K562 (cell line): ENCODE data around the gene TXNIP. TPM values are rescaled to one million over a fixed set of nuclear protein-coding genes. Genes with fewer than 3 reads are reported as not detected.

Experiments used
- ATF7 ChIP-seq: fragments of 450-650 bp; IDR thresholded peaks from 2 replicates; pipeline ENCODE4 v1.7.1; 2014; ENCODE audit warnings: mild to moderate bottlenecking, moderate library complexity
- ESRRB ChIP-seq: fragments of 250-450 bp; sonication (Bioruptor Pico); IDR thresholded peaks from 2 replicates; pipeline ENCODE4 v1.5.0; 2020; ENCODE audit warnings: mild to moderate bottlenecking, moderate library complexity, borderline replicate concordance
- HDAC2 ChIP-seq: fragments of 450-650 bp; IDR thresholded peaks from 2 replicates; pipeline ENCODE4 v1.6.1; 2016; ENCODE audit warnings: mild to moderate bottlenecking
- HDGF ChIP-seq: fragments of 450-650 bp; IDR thresholded peaks from 2 replicates; pipeline ENCODE4 v1.6.1; 2016
- HMG20B ChIP-seq: fragments of 250-450 bp; sonication (Bioruptor Pico); IDR thresholded peaks from 2 replicates; pipeline ENCODE4 v1.5.0; 2021; ENCODE audit warnings: mild to moderate bottlenecking
- HOXB6 ChIP-seq: fragments of 250-450 bp; sonication (Bioruptor Pico); IDR thresholded peaks from 2 replicates; pipeline ENCODE4 v1.5.1; 2022; ENCODE audit warnings: mild to moderate bottlenecking, borderline replicate concordance
- KDM5B ChIP-seq: fragments of 200-600 bp; sonication (generic); IDR thresholded peaks from 2 replicates; pipeline ENCODE4 v1.6.1; 2012; ENCODE audit warnings: low read depth, mild to moderate bottlenecking, moderate library complexity, low read length, control low read depth, inconsistent platforms; ENCODE audit not compliant: insufficient replicate concordance
- MAZ ChIP-seq, 2 experiments: fragments of 450-650 bp in 1 of 2; sonication (generic) in 1 of 2; formaldehyde crosslinking; IDR thresholded peaks in 1 of 2; conservative IDR thresholded peaks in 1 of 2; 2 replicates each; pipeline versions ENCODE4 v1.4.0 to v1.5.0; 2020; ENCODE audit warnings: mild to moderate bottlenecking in 1 of 2, missing genetic modification reagents in 1 of 2
- NCOR1 ChIP-seq: fragments of 450-650 bp; IDR thresholded peaks from 2 replicates; pipeline ENCODE4 v1.6.1; 2016; ENCODE audit warnings: mild to moderate bottlenecking, moderate library complexity
- PCBP2 ChIP-seq: fragments of 200-400 bp; formaldehyde crosslinking; IDR thresholded peaks from 2 replicates; pipeline ENCODE4 v1.6.1; 2018; ENCODE audit warnings: low read length, low read depth, mild to moderate bottlenecking, moderate library complexity; ENCODE audit not compliant: poor library complexity, severe bottlenecking
- POLR2B ChIP-seq: fragments of 450-650 bp; IDR thresholded peaks from 2 replicates; pipeline ENCODE4 v1.6.1; 2018; ENCODE audit warnings: low read depth; ENCODE audit not compliant: partially characterized antibody
- RUNX1 ChIP-seq: sonication (generic); IDR thresholded peaks from 2 replicates; pipeline ENCODE4 v1.6.1; 2016; ENCODE audit warnings: antibody characterized with exemption, low read depth
- SRSF7 ChIP-seq: fragments of 200-400 bp; formaldehyde crosslinking; optimal IDR thresholded peaks from 2 replicates; pipeline ENCODE3; 2017; ENCODE audit warnings: mild to moderate bottlenecking, low read depth, low read length
- SUPT5H ChIP-seq: fragments of 450-650 bp; IDR thresholded peaks from 2 replicates; pipeline ENCODE4 v1.6.1; 2016
- TARDBP ChIP-seq: fragments of 450-650 bp; IDR thresholded peaks from 2 replicates; pipeline ENCODE4 v1.6.1; 2016
- THAP12 ChIP-seq: fragments of 250-450 bp; sonication (Bioruptor Pico); IDR thresholded peaks from 2 replicates; pipeline ENCODE4 v1.9.0; 2021; ENCODE audit warnings: mild to moderate bottlenecking, inconsistent platforms
- ZNF395 ChIP-seq: fragments of 200-800 bp; sonication (Bioruptor generic); IDR thresholded peaks from 2 replicates; pipeline ENCODE4 v1.6.1; 2017; ENCODE audit warnings: missing genetic modification characterization, missing compliant biosample characterization
- polyA plus RNA-seq, 8 experiments: library from polyadenylated mRNA; depleted of rRNA in 4 of 8; stranded (reverse) in 5 of 8; unstranded in 3 of 8; fragments of >200 nt; fragmentation: Nextera tagmentation in 2 of 8; fragmentation: Illumina TruSeq in 1 of 8; extraction: Ambion mirVana in 2 of 8; extraction: Trizol in 1 of 8; gene quantifications; 2 replicates each; pipeline versions ENCODE4 v1.2.1 to v1.2.3, GENCODE V29; 2011 to 2014; ENCODE audit warnings: inconsistent platforms in 1 of 8, missing spikeins in 1 of 8
- total RNA-seq, 7 experiments: library from RNA; depleted of rRNA in 6 of 7; stranded (reverse); fragments of >200 nt in 6 of 7; fragmentation: Illumina TruSeq in 2 of 7; extraction: Trizol in 2 of 7; gene quantifications; 2 replicates each; pipeline versions ENCODE4 v1.2.1 to v1.2.3, GENCODE V29; 2011 to 2021; ENCODE audit warnings: low replicate concordance in 1 of 7
- TF ChIP-seq, protein P1 (sequence below): fragments of 450-650 bp; formaldehyde crosslinking; conservative IDR thresholded peaks from 2 replicates; pipeline ENCODE4 v1.4.0; 2022; ENCODE audit warnings: mild to moderate bottlenecking, missing genetic modification characterization
- TF ChIP-seq, protein P2 (sequence below): fragments of 450-650 bp; formaldehyde crosslinking; IDR thresholded peaks from 2 replicates; pipeline ENCODE4 v1.4.0; 2020; ENCODE audit warnings: mild to moderate bottlenecking, moderate library complexity
- TF ChIP-seq, protein P3 (sequence below): IDR thresholded peaks from 2 replicates; pipeline ENCODE4 v1.6.1; 2012; ENCODE audit warnings: low read depth, low read length, improper control_type of control experiment, borderline replicate concordance

Gene TXNIP
- total and polyA plus RNA-seq, 9 of the 15 experiments (the other 6 are each of a cell fraction or from before 2014, with no cell fraction given): 120 to 499 (median 257) TPM

GRCh38 chr1:145990249-145990855 is 6.0 kb downstream of the TXNIP start (continued):
- TF ChIP-seq HOXB6: peak; percentile 20; the same call in 1 of the 2 replicates
- no peak for TF ChIP-seq HDGF
- TF ChIP-seq KDM5B: peak; percentile 46
- TF ChIP-seq HMG20B: peak; percentile 80
- TF ChIP-seq TARDBP: no peak
- peak; percentile 16; the same call in 1 of the 2 replicates for TF ChIP-seq ATF7
- TF ChIP-seq NCOR1: peak; percentile 26; the same call in 1 of the 2 replicates
- TF ChIP-seq, protein P1, sequence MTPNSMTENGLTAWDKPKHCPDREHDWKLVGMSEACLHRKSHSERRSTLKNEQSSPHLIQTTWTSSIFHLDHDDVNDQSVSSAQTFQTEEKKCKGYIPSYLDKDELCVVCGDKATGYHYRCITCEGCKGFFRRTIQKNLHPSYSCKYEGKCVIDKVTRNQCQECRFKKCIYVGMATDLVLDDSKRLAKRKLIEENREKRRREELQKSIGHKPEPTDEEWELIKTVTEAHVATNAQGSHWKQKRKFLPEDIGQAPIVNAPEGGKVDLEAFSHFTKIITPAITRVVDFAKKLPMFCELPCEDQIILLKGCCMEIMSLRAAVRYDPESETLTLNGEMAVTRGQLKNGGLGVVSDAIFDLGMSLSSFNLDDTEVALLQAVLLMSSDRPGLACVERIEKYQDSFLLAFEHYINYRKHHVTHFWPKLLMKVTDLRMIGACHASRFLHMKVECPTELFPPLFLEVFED: 0 out of 2 replicates have a peak, but pooled peaks have one; percentile 27
- no peak for TF ChIP-seq HDAC2
- peak; percentile 30 for TF ChIP-seq SUPT5H
- TF ChIP-seq ESRRB (CRISPR knock-in tag): peak; percentile 80; the same call in 1 of the 2 replicates
- peak in 1 of 2 experiments; percentile 4; a peak in 1 of 4 replicates for TF ChIP-seq MAZ (CRISPR knock-in tag; conservative IDR thresholded peaks at IDR 0.05 in 1 of 2, IDR thresholded peaks at IDR 0.05 in 1 of 2)
- TF ChIP-seq POLR2B: peak; percentile 80
- 0 out of 2 replicates have a peak, but pooled peaks have one; percentile 20 for TF ChIP-seq THAP12 (CRISPR knock-in tag)
- TF ChIP-seq SRSF7: no peak
- TF ChIP-seq PCBP2: no peak
- TF ChIP-seq RUNX1: no peak
- TF ChIP-seq, protein P2, sequence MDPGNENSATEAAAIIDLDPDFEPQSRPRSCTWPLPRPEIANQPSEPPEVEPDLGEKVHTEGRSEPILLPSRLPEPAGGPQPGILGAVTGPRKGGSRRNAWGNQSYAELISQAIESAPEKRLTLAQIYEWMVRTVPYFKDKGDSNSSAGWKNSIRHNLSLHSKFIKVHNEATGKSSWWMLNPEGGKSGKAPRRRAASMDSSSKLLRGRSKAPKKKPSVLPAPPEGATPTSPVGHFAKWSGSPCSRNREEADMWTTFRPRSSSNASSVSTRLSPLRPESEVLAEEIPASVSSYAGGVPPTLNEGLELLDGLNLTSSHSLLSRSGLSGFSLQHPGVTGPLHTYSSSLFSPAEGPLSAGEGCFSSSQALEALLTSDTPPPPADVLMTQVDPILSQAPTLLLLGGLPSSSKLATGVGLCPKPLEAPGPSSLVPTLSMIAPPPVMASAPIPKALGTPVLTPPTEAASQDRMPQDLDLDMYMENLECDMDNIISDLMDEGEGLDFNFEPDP (CRISPR knock-in tag): peak; percentile 78; the same call in 1 of the 2 replicates
- TF ChIP-seq, protein P3, sequence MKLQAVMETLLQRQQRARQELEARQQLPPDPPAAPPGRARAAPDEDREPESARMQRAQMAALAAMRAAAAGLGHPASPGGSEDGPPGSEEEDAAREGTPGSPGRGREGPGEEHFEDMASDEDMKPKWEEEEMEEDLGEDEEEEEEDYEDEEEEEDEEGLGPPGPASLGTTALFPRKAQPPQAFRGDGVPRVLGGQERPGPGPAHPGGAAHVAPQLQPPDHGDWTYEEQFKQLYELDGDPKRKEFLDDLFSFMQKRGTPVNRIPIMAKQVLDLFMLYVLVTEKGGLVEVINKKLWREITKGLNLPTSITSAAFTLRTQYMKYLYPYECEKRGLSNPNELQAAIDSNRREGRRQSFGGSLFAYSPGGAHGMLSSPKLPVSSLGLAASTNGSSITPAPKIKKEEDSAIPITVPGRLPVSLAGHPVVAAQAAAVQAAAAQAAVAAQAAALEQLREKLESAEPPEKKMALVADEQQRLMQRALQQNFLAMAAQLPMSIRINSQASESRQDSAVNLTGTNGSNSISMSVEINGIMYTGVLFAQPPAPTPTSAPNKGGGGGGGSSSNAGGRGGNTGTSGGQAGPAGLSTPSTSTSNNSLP: no peak
- TF ChIP-seq ZNF395 (CRISPR knock-in tag): 0 out of 2 replicates have a peak, but pooled peaks have one; percentile 22
